ENCODE data around the gene SMG6.

GRCh38 chr17:2266045-2266864 is 37.3 kb downstream of the SMG6 start:
- TF ChIP-seq, protein P1, sequence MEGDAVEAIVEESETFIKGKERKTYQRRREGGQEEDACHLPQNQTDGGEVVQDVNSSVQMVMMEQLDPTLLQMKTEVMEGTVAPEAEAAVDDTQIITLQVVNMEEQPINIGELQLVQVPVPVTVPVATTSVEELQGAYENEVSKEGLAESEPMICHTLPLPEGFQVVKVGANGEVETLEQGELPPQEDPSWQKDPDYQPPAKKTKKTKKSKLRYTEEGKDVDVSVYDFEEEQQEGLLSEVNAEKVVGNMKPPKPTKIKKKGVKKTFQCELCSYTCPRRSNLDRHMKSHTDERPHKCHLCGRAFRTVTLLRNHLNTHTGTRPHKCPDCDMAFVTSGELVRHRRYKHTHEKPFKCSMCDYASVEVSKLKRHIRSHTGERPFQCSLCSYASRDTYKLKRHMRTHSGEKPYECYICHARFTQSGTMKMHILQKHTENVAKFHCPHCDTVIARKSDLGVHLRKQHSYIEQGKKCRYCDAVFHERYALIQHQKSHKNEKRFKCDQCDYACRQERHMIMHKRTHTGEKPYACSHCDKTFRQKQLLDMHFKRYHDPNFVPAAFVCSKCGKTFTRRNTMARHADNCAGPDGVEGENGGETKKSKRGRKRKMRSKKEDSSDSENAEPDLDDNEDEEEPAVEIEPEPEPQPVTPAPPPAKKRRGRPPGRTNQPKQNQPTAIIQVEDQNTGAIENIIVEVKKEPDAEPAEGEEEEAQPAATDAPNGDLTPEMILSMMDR (conservative IDR thresholded peaks at IDR 0.05; ENCODE audit: low read depth, low read length), result no peak
- no peak for TF ChIP-seq POLR2A (IDR thresholded peaks at IDR 0.05; ENCODE audit: low read depth, low read length)
- TF ChIP-seq CEBPB (IDR thresholded peaks at IDR 0.05; ENCODE audit: low read depth, low read length), result no peak
- TF ChIP-seq RAD21 (IDR thresholded peaks at IDR 0.05; ENCODE audit: low read length), result no peak
- TF ChIP-seq RCOR1 (IDR thresholded peaks at IDR 0.05; ENCODE audit: insufficient replicate concordance, low read length), result no peak
- no peak for TF ChIP-seq NFE2L2 (IDR thresholded peaks at IDR 0.05; ENCODE audit: low read depth, low read length)
- TF ChIP-seq MAZ (IDR thresholded peaks at IDR 0.05; ENCODE audit: borderline replicate concordance, low read depth, low read length), result no peak
- TF ChIP-seq ELK1 (IDR thresholded peaks at IDR 0.05; ENCODE audit: borderline replicate concordance, low read depth, low read length), result no peak
- no peak for TF ChIP-seq USF2 (IDR thresholded peaks at IDR 0.05; ENCODE audit: low read depth, low read length)
- TF ChIP-seq SMC3 (IDR thresholded peaks at IDR 0.05; ENCODE audit: low read depth, low read length), result no peak
- TF ChIP-seq RFX5 (IDR thresholded peaks at IDR 0.05; ENCODE audit: low read depth, low read length), result no peak
- TF ChIP-seq BHLHE40 (IDR thresholded peaks at IDR 0.05; ENCODE audit: low read depth, low read length), result no peak
- TF ChIP-seq MAFK (IDR thresholded peaks at IDR 0.05; ENCODE audit: low read depth, low read length), result no peak
